GM21723 (cell line): ENCODE results near the gene NLRP14.

ENCODE experiments used
- ATAC-seq: cut with Tn5 transposase; IDR thresholded peaks from one replicate; pipeline ENCODE4 v1.9.1; 2021; ENCODE audit warnings: mild to moderate bottlenecking, moderate library complexity; ENCODE audit not compliant: unreplicated experiment

NLRP14 gene, protein sequence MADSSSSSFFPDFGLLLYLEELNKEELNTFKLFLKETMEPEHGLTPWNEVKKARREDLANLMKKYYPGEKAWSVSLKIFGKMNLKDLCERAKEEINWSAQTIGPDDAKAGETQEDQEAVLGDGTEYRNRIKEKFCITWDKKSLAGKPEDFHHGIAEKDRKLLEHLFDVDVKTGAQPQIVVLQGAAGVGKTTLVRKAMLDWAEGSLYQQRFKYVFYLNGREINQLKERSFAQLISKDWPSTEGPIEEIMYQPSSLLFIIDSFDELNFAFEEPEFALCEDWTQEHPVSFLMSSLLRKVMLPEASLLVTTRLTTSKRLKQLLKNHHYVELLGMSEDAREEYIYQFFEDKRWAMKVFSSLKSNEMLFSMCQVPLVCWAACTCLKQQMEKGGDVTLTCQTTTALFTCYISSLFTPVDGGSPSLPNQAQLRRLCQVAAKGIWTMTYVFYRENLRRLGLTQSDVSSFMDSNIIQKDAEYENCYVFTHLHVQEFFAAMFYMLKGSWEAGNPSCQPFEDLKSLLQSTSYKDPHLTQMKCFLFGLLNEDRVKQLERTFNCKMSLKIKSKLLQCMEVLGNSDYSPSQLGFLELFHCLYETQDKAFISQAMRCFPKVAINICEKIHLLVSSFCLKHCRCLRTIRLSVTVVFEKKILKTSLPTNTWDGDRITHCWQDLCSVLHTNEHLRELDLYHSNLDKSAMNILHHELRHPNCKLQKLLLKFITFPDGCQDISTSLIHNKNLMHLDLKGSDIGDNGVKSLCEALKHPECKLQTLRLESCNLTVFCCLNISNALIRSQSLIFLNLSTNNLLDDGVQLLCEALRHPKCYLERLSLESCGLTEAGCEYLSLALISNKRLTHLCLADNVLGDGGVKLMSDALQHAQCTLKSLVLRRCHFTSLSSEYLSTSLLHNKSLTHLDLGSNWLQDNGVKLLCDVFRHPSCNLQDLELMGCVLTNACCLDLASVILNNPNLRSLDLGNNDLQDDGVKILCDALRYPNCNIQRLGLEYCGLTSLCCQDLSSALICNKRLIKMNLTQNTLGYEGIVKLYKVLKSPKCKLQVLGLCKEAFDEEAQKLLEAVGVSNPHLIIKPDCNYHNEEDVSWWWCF

GRCh38 chr11:7020183-7020917 is at the start of gene NLRP14, which contains the start of gene ZNF214:
NLRP14 (plus strand) TSS chr11:7020479; CDS start chr11:7038587, 18,108 bp downstream.
ZNF214 (minus strand) TSS chr11:7020346; CDS start chr11:7002835, 17,511 bp downstream.
- ATAC-seq, result peak; percentile 61

- no peak for ATAC-seq
Measured at GRCh38 chr11:6979365-6979764, 40.9 kb upstream of the NLRP14 start.

DNA sequence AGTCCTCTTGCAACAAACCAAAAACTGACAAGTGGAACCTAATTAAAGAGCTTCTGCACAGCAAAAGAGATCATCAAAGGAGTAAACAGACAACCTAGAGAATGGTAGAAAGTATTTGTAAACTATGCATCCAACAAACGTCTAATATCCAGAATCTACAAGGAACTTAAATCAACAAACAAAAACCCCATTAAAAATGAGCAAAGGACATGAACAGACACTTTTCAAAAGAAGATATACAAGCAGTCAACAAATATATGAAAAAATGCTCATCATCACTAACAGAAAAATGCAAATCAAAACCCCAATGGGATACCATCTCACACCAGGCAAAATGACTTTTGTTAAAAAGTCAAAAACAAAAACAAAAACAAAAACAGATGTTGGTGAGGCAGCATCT is 33.8 kb upstream of the NLRP14 start:
- ATAC-seq, result no peak

DNA sequence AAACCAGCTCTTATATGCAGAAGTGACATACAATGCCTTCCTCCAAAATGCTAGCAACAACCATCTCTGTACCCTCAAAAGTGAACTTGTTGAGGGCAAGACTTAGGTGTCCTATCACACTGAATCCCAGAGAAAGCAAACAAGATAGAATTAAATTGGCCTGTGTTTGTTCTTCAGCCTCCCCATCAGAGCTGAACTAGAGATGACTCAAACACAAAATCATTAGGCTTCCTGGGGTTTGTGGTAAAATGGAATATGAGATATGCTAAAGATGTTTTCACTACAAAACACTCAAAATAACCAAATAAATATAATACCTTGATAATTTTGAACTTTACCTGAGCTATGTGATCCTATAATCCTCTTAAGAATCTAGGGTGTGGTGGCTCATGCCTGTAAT is 31.8 kb upstream of the NLRP14 start:
- ATAC-seq, result no peak

- ATAC-seq, result no peak
Measured at GRCh38 chr11:6991227-6991626, 29.1 kb upstream of the NLRP14 start.

- no peak for ATAC-seq
Measured at GRCh38 chr11:6992026-6992425, 28.3 kb upstream of the NLRP14 start.

- ATAC-seq, result no peak
Measured at GRCh38 chr11:6992457-6993417, 27.5 kb upstream of the NLRP14 start.

DNA sequence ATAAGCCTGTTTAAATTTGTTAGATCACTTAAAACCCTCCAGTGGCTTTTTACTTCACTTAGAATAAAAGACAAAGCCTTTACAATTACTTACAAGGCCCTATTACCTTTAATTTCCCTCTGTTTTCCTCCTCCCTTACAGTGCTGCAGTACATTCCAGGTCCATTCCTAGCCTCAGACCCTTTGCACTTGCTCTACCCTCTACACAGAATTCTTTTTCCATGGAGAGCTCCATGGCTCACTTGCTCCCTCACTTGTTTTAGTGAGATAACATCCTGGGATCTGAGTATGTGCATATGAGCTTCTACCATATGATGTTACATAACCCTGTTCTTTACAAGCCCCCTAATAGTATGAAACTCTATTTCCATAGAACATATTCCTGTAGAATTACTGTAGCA is 24.6 kb upstream of the NLRP14 start:
- no peak for ATAC-seq

GRCh38 chr11:7004482-7004881 is 15.8 kb upstream of the NLRP14 start:
- ATAC-seq, result peak; percentile 56

DNA sequence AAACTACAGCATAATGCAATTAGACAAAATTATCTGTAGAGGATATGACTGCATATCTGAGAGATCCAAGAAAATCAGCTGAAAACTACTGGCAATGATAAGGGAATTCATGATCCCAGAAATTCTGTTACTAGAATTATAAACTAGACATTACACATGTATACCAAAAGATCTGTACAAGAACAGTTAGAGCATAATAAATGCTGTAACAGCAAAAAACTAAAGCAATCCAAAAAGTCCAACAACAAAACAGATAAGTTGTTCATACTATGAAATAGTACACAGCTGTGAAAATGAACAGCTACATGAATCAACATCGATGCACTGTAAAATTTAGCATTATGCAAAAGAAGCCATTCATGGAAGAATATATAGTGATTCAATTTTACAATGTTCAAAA is 6.2 kb upstream of the NLRP14 start:
- no peak for ATAC-seq

DNA sequence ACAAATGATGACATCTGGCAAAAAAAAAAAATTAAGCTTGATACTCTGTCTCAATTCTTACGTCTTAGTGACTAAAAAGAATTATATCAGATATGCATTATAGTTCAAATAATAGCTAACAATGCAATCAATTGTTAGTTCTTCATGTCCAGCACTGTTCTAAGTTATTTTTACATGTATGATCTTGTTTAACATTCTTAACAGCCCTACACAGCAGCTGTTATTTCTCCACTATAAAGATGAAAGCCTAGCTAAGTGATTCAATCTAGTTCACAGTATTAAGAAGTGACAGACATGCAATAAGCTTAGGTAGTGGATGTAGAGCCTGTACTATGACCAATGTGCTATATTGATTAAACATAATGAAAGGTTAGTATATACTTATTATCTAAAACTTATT is 4.3 kb upstream of the NLRP14 start:
- no peak for ATAC-seq

DNA sequence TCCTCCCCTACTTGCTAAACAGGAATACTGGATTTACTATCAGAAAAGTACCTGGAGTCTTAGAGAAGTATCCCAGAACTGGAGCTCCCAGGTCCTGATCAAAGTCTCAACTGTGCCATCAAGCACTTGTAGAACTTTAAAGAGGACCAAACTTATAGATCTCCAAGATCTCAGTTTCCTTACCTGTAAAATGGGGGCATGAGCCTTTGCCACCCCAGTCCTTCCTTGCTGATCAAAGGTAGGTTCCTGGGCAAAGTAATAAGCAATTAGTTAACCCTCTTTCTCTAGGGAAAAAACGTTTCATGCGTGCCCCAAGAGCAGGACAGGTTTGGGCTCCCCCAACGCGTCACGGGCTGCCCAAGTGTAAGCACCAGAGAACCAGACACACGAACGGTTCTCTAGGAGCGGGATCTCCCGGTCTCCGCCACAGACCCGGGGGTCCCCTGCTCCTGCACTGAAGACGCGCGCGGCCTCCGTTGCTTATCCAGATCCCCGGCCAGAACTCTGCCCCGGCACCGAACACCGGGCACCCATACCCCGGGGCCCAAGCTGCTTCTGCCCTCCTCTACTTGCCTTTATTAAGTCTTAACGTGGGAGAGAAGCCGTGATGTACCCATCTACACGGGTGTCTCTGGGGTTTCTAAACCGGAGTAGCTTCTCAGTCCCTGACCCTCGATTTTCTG is 638 bp upstream of the NLRP14 start:
- ATAC-seq, result peak; percentile 39

DNA sequence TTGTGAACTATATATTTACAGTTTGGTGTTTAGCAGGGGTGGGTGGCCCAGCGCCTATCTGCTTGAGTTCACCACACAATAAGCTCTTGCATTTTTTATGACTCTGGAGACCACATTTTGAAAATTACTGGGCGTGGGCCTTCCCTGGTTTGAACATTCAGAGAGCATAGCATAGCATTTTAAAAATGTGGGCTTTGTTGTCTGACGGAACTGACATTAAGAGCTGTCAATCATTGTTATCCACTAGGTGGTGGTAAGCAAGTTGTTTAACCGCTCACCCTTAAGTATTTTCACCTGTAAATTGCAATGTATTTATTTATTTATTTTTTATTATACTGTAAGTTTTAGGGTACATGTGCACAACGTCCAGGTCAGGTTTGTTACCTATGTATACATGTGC is 1.0 kb downstream of the NLRP14 start:
- no peak for ATAC-seq

DNA sequence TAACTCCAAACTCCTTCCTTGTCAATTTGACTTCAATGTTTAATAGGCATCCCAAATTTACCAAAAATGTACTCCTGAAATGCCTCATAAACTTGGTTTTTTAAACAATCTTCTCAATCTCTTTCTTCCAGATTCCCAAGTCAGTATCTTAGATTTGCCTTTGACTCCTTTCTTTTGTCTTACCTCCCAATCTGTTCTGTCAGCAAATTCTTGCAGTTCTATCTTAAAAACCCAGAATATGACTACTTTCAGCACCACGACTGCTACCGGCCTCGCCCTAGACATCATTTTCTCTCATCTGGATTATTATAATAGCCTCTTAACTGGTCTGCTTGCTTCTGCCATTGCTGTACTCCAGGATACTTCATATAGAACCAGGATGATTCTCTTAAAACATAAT is 7.9 kb downstream of the NLRP14 start:
- no peak for ATAC-seq

DNA sequence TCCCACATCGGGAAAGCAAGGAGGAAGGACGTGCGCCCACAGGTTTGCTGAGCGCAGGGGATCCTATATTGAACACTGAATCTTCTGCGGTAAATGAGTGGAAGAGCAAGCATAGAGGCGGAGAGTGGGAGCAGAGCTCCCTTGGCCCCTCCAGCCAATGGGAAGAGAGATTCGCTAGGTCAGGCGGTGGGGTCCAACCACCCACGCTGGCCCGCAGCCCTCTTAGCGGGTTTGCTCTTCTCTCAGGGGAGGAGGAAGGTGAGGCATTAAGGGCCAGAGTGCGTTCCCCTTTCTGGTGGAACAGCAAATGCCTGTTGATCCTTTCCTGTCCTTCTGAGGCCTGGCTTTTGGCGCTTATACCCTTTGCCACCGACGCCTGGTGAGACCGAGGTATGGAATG is 10.6 kb downstream of the NLRP14 start:
- ATAC-seq, result no peak

DNA sequence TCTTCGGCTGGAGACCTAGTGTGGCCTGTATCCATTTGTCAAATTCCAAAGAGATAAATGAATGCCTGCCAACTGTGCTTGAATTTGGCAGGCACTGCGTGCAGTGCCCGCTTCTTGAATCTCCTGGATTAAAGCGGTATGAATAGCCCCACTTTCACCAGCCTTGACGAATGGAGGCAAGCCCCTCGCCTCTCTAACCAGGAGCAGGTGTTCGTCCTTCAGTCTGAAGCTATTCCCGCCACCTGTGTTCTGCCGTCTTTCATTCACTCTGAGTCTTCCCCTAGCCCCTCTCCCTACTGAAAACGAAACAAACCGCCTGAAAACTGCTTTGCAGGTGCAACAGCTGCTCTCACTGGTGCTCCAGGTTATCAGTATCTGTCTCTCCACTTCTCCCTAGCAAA is 11.2 kb downstream of the NLRP14 start:
- ATAC-seq, result no peak

DNA sequence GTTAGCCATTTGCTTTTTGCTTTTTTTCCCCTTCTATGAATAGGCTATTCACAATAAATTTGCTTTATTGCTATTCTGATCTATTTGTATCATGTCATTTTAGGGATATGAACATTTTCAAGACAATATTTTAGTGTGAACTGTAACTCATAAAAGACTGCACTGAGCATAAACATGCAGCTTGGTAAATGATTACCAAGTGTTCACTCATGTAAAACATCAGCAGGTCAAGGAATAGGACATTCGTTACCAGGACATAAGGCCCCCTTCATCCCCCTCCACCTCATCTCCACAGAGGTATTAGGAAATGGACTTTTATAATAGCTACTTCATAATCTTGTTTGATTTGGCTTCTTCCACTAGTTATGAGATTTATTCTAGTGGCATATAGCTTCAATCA is 12.4 kb downstream of the NLRP14 start:
- no peak for ATAC-seq

DNA sequence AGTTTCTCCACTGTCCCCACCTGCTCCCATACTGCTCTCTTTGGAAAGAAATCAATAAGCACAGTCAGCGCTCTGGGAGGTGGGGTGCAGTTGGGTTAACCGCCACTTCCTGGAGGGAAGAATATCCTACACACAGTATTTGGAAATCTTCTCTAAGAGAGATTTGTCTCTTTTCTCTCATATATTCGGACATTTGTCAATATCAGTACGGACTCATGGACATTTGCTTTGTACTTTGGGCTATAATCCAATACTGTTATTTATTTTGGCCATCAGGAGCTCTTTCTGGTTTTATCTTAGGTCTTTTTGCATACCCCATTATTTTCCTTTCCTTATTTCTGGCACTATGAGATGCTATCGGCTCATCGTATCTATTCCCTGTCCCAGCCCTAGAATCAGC is 13.7 kb downstream of the NLRP14 start:
- no peak for ATAC-seq
